ENCODE measurements around the gene HS6ST2. TPM values are rescaled to one million over a fixed set of nuclear protein-coding genes. Genes with fewer than 3 reads are reported as not detected.

Gene HS6ST2
- total RNA-seq, 1 experiment from 2014 or later: 24.6 TPM

DNA sequence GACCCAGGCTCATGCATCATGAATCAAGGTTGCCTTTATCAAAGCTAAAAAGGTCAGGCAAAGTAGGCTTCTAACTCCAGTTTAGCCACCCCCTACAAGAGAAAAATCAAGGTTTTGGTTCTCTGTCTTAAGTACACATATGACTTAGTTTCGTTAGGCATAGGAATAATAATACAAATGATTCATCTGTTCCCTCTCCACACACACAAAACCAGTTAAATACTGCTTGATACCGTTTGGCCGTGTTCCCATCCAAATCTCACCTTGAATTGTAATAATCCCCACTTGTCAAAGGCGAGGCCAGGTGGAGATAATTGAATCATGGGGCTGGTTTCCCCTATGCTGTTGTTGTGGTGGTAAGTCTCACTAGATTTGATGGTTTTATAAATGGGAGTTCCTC, 226.2 kb downstream of the HS6ST2 start:
- ChIA-PET RAD21 (ENCODE audit: low non-redundant PET in 1 of 2, low total read pairs in 2 of 2, uncharacterized antibody in 2 of 2, unreplicated experiment in 2 of 2) (no interaction called here), CTCF (no interaction called here), POLR2A (no interaction called here)
- Histone ChIP-seq H3K36me3 (ENCODE audit: control insufficient read depth in 1 of 2, insufficient read depth in 2 of 2, low read length in 2 of 2) (no peaks in the 10 kb centered on the region), H4K20me1 (ENCODE audit: insufficient read depth) (no peaks in the 10 kb centered on the region), H3K27me3 (ENCODE audit: insufficient read depth, low read length) (no peaks in the 10 kb centered on the region), H3K27ac (ENCODE audit: low read depth, low read length) (no peak overlapping the region), H3K4me1 (ENCODE audit: control insufficient read depth in 1 of 2, insufficient read depth in 2 of 2, low read length in 2 of 2) (peaks cover 3 to 4% of the 10 kb centered on the region in 2 experiments), H3K4me2 (ENCODE audit: low read length) (no peak overlapping the region), H3K9me3 (ENCODE audit: control insufficient read depth in 1 of 2, insufficient read depth in 1 of 2, low read depth in 1 of 2, low read length in 2 of 2) (no peaks in the 10 kb centered on the region), H3K9ac (ENCODE audit: low read length) (no peak overlapping the region), H3K9me2 (ENCODE audit: insufficient read depth) (no peaks in the 10 kb centered on the region), H3K4me3 (replicated peaks in 1 of 2; ENCODE audit: low read depth in 1 of 2, low read length in 2 of 2) (no peak overlapping the region), H2AFZ (ENCODE audit: low read depth, low read length, poor library complexity, severe bottlenecking) (no peak overlapping the region), H3K79me2 (ENCODE audit: insufficient read depth, low read length) (no peaks in the 10 kb centered on the region)
- no TSS peak for BruUV-seq (replicated peaks)
- TF ChIP-seq ZNF274 (IDR thresholded peaks at IDR 0.05; ENCODE audit: low read depth, low read length): no peak
- TF ChIP-seq CEBPB (IDR thresholded peaks at IDR 0.05; ENCODE audit: low read depth): no peak
- no peak for TF ChIP-seq YY1 (IDR thresholded peaks at IDR 0.05; ENCODE audit: extremely low read depth, insufficient replicate concordance, low read depth, low read length)
- TF ChIP-seq JUND (IDR thresholded peaks at IDR 0.05): no peak
- TF ChIP-seq SRF (IDR thresholded peaks at IDR 0.05; ENCODE audit: low read depth): no peak
- TF ChIP-seq TCF7L2 (IDR thresholded peaks at IDR 0.05; ENCODE audit: borderline replicate concordance, extremely low read depth, insufficient read depth, insufficient read length): no peak
- TF ChIP-seq ELF1 (IDR thresholded peaks at IDR 0.05; ENCODE audit: borderline replicate concordance, low read depth): no peak
- no peak for TF ChIP-seq POLR2A (IDR thresholded peaks at IDR 0.05; ENCODE audit: borderline replicate concordance, extremely low read depth, insufficient read depth, insufficient read length)
- no peak for TF ChIP-seq SIN3A (IDR thresholded peaks at IDR 0.05; ENCODE audit: low read depth)
- TF ChIP-seq, protein P1, sequence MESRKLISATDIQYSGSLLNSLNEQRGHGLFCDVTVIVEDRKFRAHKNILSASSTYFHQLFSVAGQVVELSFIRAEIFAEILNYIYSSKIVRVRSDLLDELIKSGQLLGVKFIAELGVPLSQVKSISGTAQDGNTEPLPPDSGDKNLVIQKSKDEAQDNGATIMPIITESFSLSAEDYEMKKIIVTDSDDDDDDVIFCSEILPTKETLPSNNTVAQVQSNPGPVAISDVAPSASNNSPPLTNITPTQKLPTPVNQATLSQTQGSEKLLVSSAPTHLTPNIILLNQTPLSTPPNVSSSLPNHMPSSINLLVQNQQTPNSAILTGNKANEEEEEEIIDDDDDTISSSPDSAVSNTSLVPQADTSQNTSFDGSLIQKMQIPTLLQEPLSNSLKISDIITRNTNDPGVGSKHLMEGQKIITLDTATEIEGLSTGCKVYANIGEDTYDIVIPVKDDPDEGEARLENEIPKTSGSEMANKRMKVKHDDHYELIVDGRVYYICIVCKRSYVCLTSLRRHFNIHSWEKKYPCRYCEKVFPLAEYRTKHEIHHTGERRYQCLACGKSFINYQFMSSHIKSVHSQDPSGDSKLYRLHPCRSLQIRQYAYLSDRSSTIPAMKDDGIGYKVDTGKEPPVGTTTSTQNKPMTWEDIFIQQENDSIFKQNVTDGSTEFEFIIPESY (IDR thresholded peaks at IDR 0.05; ENCODE audit: extremely low read depth, insufficient replicate concordance, low read length): no peak
- no peak for TF ChIP-seq ZFX (IDR thresholded peaks at IDR 0.05)
- TF ChIP-seq SP1 (IDR thresholded peaks at IDR 0.05; ENCODE audit: low read depth): no peak
- no peak for TF ChIP-seq POLR2AphosphoS5 (IDR thresholded peaks at IDR 0.05; ENCODE audit: low read depth, low read length)
- TF ChIP-seq, protein P2, sequence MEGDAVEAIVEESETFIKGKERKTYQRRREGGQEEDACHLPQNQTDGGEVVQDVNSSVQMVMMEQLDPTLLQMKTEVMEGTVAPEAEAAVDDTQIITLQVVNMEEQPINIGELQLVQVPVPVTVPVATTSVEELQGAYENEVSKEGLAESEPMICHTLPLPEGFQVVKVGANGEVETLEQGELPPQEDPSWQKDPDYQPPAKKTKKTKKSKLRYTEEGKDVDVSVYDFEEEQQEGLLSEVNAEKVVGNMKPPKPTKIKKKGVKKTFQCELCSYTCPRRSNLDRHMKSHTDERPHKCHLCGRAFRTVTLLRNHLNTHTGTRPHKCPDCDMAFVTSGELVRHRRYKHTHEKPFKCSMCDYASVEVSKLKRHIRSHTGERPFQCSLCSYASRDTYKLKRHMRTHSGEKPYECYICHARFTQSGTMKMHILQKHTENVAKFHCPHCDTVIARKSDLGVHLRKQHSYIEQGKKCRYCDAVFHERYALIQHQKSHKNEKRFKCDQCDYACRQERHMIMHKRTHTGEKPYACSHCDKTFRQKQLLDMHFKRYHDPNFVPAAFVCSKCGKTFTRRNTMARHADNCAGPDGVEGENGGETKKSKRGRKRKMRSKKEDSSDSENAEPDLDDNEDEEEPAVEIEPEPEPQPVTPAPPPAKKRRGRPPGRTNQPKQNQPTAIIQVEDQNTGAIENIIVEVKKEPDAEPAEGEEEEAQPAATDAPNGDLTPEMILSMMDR (IDR thresholded peaks at IDR 0.05 in 2 of 3, conservative IDR thresholded peaks at IDR 0.05 in 1 of 3; ENCODE audit: borderline replicate concordance in 1 of 3, insufficient read depth in 1 of 3, low read depth in 2 of 3, low read length in 2 of 3): no peak
- TF ChIP-seq, protein P3, sequence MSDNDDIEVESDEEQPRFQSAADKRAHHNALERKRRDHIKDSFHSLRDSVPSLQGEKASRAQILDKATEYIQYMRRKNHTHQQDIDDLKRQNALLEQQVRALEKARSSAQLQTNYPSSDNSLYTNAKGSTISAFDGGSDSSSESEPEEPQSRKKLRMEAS (IDR thresholded peaks at IDR 0.05): no peak
- TF ChIP-seq EGR1 (IDR thresholded peaks at IDR 0.05; ENCODE audit: low read depth): no peak
- DNase-seq (ENCODE audit: low read depth, low spot score) (no peak), ATAC-seq (no peak)
- intact Hi-C loops (cut with micrococcal nuclease): no loop called here

Data from HCT116 (cell line).